Camera-type eye (tissue), 1 donor: Measurements from ENCODE around the gene PGK2. TPM values are rescaled to one million over a fixed set of nuclear protein-coding genes. Genes with fewer than 3 reads are reported as not detected.

ENCODE experiments used
- total RNA-seq: library from RNA; depleted of rRNA; stranded (reverse); fragments of >200 nt; gene quantifications from one replicate; pipeline ENCODE4 v1.2.3, GENCODE V29; 2014

Gene PGK2
- total RNA-seq = not detected

DNA sequence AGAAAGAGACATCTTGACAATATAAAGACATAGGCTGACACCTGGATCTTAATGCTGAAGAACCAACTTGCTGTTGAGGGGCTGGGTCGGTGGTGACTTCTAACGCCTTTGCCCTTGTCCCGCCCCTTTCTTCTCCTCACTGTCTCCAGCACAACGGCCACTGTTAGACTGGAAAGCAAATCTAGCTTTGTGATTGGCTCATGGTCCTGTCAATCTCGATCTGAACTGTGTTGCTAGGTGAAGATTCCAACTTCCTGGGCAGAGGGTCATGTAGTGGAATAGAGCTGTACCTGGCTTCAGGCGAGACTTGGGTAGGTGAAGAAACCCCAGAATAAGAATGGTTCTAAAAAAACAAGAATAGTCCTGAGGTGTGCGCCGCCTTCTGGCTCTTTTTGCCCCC lies at the start of gene PGK2:
Gene PGK2 (minus strand): TSS at position 110 of the 400 bp plus-strand sequence. CDS start 98 bp downstream, at position 12.

DNA sequence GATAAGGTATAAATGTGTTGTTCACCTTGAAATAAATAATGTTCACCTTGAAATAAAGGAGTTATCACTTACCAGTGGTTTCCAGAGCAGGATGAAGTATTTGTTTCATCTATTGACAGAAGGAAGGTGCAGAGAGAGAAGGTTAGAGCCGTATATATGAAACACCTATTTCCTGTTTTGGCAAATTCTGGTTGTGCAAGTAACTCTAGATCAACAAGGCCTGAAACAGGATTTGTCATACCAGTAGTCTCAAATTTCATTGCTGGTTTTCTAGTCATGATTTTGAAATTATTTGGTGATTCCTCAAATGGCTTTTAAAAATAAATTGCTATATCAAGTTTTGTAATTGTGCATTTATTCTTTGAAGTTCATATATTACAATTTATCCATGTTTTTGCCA lies 42.8 kb downstream of the PGK2 start, which contains the start of gene CRISP3:
Gene CRISP3 (minus strand): TSS at position 130 of the 400 bp plus-strand sequence. CDS start 21 bp downstream, at position 109.

Other genes starting within 250 kb of the PGK2 start
- 0.77 TPM for gene C6orf141, start 236.6 kb downstream of the PGK2 start, total RNA-seq
- 3.5 TPM for gene RHAG, start 150.4 kb downstream of the PGK2 start, total RNA-seq
- 0.55 TPM for gene CRISP2, start 73.7 kb downstream of the PGK2 start, total RNA-seq
- 0.22 TPM for gene CRISP3, start 42.9 kb downstream of the PGK2 start, total RNA-seq
- not detected for gene CRISP1, start 79.2 kb upstream of the PGK2 start, total RNA-seq
- gene DEFB114, start 176.9 kb upstream of the PGK2 start, total RNA-seq = not detected
- gene DEFB113, start 182.3 kb upstream of the PGK2 start, total RNA-seq = not detected
- gene DEFB110, start 234.7 kb upstream of the PGK2 start, total RNA-seq = not detected